ENCODE data around the gene ALS2CL.

DNA sequence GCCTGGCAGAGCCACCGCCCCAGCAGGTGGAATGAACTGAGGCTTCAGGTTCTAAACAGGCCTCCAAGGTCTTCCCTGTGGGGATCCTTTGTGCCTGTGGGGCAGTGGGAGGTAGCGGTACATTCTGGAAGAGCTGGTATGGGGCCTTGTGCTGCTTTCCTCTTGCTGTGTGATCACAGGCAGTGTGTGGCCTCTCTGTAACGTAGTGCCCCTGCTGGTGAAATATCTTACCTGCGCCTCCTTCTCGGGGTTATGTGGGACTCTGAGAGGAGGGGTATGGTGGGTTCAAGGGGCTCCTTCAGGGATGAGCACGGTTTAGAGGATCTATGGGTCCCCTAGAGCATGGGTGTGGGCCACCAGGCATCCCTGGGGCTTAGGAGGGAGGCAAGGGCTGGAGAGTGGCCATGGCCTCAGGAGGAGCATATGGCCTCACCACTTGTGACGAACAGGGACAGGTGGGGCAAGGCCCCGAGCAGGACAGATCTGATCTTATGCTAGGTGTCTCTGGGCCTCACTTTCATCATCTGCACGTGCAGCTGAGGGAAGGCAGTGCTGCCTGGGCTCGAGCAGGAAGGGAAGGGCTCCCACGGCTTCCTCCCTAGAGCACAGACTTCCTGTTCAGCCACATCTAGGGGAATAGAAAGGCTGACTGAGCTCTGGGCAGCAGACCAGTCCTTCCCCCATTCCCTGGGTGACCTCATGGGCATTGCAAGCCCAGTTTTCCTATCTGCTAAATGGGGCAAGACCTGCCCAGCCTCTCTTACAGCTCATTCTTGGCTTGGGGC lies 1.9 kb upstream of the ALS2CL start:
- TF ChIP-seq, protein P1, sequence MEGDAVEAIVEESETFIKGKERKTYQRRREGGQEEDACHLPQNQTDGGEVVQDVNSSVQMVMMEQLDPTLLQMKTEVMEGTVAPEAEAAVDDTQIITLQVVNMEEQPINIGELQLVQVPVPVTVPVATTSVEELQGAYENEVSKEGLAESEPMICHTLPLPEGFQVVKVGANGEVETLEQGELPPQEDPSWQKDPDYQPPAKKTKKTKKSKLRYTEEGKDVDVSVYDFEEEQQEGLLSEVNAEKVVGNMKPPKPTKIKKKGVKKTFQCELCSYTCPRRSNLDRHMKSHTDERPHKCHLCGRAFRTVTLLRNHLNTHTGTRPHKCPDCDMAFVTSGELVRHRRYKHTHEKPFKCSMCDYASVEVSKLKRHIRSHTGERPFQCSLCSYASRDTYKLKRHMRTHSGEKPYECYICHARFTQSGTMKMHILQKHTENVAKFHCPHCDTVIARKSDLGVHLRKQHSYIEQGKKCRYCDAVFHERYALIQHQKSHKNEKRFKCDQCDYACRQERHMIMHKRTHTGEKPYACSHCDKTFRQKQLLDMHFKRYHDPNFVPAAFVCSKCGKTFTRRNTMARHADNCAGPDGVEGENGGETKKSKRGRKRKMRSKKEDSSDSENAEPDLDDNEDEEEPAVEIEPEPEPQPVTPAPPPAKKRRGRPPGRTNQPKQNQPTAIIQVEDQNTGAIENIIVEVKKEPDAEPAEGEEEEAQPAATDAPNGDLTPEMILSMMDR (IDR thresholded peaks at IDR 0.05; ENCODE audit: low read length) = peak; percentile 45
- TF ChIP-seq EZH2 (optimal IDR thresholded peaks at IDR 0.05; ENCODE audit: low read depth, low read length) (no peak), EZH2phosphoT487 (IDR thresholded peaks at IDR 0.05; ENCODE audit: low read length) (no peak)

Measured in MM.1S (cell line).